Stimulated activated CD4-positive, alpha-beta T cell treated with anti-CD3 and anti-CD28 coated beads, TNF-alpha, amount 100 ng/mL, for 4 hours (primary cell): Measurements from ENCODE around the gene AGAP3.

Experiments used
- DNase-seq, 3 experiments: peaks; one replicate each; pipeline ENCODE4 v3.0.0-alpha.2; 2020; ENCODE audit warnings: low read depth in 3 of 3

The AGAP3 gene

GRCh38 chr7:151135525-151135845, 49.2 kb downstream of the AGAP3 start:
- no peak for DNase-seq

DNA sequence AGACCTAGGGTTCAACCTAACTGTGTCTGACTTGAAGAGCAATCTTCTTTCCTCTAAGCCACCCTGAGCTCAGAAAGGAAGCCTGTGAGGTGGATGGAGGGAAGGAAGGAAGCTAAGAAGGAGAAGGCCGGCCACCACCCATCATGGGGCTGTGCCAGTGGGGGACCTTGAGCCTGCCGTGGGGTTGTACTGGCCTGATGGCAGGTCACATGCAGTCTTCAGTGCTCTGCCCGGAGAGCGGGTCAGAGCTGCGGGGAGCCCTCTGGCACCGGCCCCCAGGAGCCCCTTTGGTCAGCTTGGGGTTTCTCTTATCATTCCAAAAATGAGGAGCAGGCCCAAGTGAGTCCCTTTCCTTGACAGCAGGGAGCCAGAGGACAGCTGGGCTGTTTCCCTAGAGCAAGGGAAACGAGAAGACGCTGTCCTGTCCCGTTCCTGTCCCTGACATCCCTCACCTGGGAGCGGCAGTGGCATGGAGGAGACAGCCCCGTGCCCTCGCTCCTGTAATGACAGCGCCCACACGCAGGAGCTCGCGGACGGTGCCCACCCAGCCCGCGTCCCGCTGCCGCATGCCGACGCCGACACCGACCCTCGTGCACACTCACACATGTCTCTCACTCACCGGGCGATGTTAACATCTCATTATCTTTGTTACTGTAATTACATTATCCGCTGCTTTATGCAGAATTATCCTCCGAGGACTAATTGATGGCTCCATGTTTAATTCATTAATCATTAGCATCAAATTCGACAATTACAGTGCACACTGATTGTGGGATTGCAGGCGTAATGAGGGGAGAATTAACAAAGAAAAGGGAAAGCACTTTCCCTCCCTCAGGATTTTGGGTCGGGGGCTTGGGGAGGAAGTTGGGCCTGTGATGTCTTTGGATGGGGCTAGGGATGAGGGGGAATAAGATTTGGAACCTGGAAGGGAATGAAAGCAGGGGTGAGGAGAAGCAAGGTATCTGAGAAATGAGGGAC, 49.9 kb downstream of the AGAP3 start:
- DNase-seq, result no peak

- DNase-seq, result no peak
Measured at GRCh38 chr7:151137076-151137675, 50.9 kb downstream of the AGAP3 start.

DNA sequence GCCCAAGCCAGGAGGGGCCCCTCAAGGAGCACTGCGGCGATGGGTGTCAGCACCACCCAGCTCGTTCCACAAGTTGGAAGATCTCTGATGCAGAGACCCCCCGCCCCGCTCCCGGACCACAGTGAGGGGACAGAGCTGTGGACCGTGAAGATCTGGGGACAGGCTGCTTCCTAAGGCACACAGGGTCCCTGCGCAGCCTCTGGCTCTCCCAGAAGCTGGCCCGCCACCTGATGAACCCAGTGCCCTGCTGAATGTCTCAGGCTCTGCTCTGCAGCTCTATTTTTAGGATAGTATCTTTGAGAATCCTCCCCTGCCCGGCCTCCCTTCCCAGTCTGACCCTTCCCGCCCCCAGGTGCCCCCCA, 51.5 kb downstream of the AGAP3 start:
- no peak for DNase-seq

- DNase-seq, result no peak
Measured at GRCh38 chr7:151138153-151138851, 52.0 kb downstream of the AGAP3 start.

DNA sequence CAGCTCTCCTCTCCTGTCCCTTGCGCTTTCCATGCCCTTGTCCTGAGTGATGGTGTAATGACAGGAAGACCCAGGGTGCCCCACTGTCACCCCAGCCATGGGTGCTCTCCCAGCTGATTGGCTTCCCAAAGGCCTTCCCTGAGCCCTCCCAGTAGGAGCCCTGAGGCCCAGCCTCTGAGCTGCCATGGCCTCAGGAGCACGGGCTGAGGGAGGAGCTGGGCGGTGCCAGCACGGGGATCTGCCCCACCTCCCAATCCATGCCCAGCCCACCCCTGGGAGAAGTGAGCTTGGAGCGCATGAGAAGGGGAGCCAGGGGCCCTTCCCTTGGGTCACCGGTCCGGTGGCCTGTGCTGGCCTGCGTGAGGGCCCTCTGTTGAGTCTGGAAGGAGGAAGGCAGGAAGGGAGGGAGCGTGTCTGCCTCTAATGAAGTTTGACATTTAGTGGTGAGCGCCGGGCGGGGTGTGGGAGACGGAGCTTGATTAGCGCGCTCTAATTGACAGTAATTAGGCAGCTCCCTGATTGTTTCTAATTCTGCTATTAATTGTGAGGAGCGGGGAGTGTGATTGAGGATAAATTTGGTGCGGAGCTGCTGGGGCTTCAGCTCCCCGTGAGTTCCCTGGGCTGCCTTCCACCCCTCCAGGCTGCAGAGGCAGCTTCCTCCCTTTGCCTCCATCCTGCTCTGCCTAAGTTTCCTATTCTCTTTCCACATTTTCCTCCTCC, 53.0 kb downstream of the AGAP3 start:
- DNase-seq, result no peak

DNA sequence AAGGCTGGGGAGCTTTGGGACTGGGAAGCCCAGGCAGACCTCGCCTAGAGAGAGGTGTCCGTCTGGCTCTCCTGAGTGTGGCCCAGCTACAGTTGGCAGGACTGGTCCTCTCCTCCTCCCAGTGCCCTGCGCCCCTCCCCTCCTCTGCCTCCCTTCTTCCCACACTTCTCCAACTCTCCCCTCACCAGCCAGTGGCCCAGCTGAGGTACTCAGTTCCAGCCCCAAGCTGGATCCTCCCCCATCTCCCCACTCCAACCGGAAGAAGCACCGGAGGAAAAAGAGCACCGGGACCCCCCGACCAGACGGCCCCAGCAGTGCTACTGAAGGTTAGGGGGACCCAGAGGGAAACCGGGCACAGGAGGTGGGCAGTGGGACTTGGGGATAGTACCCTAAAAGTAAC, 53.5 kb downstream of the AGAP3 start:
- DNase-seq, result no peak

DNA sequence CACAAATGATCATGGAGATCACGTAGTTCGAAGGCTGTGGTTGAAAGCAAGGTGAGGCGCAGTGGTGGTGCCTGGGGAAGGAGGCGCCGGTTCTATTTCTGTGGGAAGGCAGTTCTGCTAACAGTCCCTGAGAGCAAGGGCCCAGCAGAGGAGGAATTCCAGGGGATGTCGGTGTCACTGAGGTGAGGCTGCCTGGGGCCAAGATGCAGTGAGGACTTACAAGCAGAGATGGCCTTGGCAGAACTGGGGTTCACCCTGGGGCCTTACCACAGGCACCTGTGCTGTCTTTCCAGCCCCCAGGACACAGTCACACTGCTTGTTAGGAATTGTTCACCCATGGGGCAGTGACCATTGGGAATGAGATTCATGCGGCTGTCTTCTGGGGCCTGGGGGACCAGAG, 54.6 kb downstream of the AGAP3 start:
- no peak for DNase-seq

DNA sequence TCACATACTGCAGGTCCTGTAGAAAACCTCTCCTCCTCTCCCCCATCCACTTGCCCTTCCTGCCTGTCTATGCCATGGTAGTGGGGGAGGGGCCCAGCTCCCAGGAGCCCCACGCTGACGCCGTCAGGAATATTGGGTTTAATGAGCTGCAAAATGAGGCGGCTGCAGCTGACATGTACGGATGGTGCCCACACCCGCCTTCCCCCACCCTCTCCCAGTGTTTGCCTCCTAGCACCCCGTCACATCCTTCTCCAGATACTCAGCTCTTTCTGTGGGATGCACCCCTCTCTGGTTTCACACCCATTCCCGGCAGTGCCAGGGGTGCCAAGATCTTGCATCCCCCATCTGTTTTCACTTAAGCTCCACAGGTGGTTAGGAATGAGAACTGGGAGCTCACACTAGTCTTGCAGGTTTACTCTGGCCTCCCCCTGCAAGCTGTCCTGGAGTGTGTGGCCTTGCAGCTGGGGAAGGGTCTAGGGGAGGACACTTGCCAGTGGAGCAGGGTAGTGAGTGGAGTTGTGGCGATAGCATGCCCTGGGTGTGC, 55.1 kb downstream of the AGAP3 start:
- DNase-seq, result no peak

DNA sequence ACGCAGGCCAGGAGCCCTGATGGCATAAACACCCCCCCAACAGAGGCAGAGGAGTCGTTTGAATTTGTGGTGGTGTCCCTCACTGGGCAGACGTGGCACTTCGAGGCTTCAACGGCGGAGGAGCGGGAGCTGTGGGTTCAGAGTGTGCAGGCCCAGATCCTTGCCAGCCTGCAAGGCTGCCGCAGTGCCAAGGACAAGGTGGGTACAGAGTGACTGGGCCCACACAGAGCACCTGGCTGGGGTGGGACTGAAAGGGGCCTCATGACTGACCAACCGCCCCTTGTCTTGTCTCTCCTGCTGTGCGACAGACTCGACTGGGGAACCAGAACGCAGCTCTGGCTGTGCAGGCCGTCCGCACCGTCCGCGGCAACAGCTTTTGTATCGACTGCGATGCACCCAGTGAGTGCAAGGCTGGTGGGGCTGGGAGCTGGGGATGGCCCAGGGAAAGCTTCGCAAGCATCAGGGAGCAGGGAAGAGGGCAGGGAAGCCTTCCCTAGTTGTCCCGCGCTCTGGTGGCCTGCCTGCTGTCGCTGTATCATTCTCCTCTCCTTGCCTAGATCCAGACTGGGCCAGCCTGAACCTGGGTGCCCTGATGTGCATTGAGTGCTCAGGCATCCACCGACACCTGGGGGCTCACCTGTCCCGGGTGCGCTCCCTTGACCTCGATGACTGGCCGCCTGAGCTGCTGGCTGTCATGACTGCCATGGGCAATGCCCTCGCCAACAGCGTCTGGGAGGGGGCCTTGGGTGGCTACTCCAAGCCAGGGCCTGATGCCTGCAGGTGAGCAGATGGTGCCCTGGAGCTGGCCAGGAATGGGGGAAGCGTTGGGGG, 55.8 kb downstream of the AGAP3 start:
- DNase-seq, result no peak

GRCh38 chr7:151142686-151143040, 56.4 kb downstream of the AGAP3 start:
- DNase-seq, result no peak

- no peak for DNase-seq
Measured at GRCh38 chr7:151143261-151144015, 57.2 kb downstream of the AGAP3 start.

- no peak for DNase-seq
Measured at GRCh38 chr7:151144387-151144786, 58.1 kb downstream of the AGAP3 start.

DNA sequence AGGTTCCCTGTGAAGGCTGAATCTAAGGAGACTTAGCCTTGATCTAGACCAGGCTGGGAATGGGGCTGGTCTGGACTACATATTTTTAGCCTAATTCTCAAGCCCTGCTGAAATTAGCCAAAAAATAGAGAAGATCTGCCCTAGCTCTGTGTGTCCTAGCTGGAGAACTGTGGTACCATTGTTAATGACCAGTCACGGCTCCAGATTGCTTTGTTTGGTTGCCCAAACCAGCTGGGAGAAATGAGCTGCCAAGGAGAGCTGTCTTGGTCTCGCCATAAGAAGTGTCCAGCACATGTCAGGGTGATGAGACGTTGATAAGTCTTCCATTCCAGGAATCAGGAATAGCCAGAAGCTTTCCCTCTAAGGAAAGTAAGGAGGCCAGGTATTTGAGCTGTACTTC, 60.5 kb downstream of the AGAP3 start:
- DNase-seq, result no peak

GRCh38 chr7:151148319-151149259, 62.3 kb downstream of the AGAP3 start:
- no peak for DNase-seq

DNA sequence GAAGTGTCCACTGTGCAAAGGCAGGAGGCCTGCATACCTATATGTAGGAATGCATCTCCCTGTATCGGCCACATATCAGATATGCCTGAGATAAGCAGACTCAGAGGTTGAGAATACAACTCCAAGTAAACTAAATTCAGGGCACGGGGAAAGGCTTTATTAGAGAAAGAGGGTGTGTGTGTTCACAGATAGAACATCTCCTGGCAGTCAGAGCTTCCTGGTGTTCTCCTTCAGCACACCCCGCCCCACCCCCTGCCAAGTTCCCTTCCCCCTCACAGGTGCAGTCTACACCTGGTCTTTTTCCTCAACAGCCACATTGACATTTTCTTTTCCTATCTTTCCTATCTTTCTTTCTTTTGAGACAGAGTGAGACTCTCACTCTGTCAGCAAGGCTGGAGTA, 64.1 kb downstream of the AGAP3 start:
- DNase-seq, result no peak

- DNase-seq, result no peak
Measured at GRCh38 chr7:151152643-151153513, 66.6 kb downstream of the AGAP3 start.

GRCh38 chr7:151157645-151158329, 71.5 kb downstream of the AGAP3 start:
- no peak for DNase-seq
